GM12878 (cell line): ENCODE measurements around the gene IFNAR1. TPM values are rescaled to one million over a fixed set of nuclear protein-coding genes. Genes with fewer than 3 reads are reported as not detected.

Experiments
- ATAC-seq: fragments of 200-7000 bp; cut with Tn5 transposase; 3 replicates; pipeline ENCODE4 v1.9.1; 2020; ENCODE audit warnings: mild to moderate bottlenecking, moderate library complexity
- BruUV-seq: library from RNA; stranded (reverse); fragments of 400-500 nt; replicated peaks from 2 replicates; lab custom pipeline; 2021; lab: Mats Ljungman, UMichigan
- CTCF ChIA-PET: fragments of 300-600 bp; sonication (Branson Sonifier 250); formaldehyde crosslinking; extraction: SDS; loops from one replicate; lab custom pipeline; 2021; ENCODE audit warnings: inconsistent platforms; lab: Yijun Ruan, JAX
- POLR2A ChIA-PET: fragments of 350-600 bp; formaldehyde crosslinking; extraction: SDS; loops from one replicate; lab custom pipeline; 2021; ENCODE audit warnings: inconsistent platforms; lab: Charles Lee
- RAD21 ChIA-PET: fragments of 300-600 bp; sonication (Branson Sonifier 250); formaldehyde crosslinking; loops from one replicate; lab custom pipeline; 2023; ENCODE audit warnings: antibody characterized with exemption; ENCODE audit not compliant: unreplicated experiment; lab: Charles Lee
- SMC1A ChIA-PET: fragments of 300-600 bp; sonication (Branson Sonifier 250); formaldehyde crosslinking; loops from one replicate; lab custom pipeline; 2023; ENCODE audit not compliant: unreplicated experiment, uncharacterized antibody; lab: Charles Lee
- DNase-seq: peaks from one replicate; pipeline ENCODE4 v3.0.0-alpha.2; 2011; ENCODE audit warnings: low read depth, low spot score
- FAIRE-seq: peaks from 3 replicates; lab custom pipeline; 2011; peaks lifted over from hg19 to GRCh38; lab: Jason Lieb, UNC
- H2AFZ ChIP-seq: 2 replicates; pipeline ENCODE4 v1.6.0; 2011; ENCODE audit warnings: low read depth, low read length, control low read depth; ENCODE audit not compliant: control insufficient read depth
- H3K27ac ChIP-seq: 2 replicates; pipeline ENCODE4 v1.5.1; 2011; ENCODE audit warnings: control low read depth; ENCODE audit not compliant: control insufficient read depth, insufficient read depth
- H3K27me3 ChIP-seq, 2 experiments: replicated peaks in 1 of 2; 2 replicates each; pipeline versions ENCODE4 v1.6.0 to v1.6.1; 2011; ENCODE audit warnings: low read length in 1 of 2; ENCODE audit not compliant: control insufficient read depth in 2 of 2, insufficient read depth in 2 of 2
- H3K36me3 ChIP-seq, 2 experiments: 2 replicates each; pipeline ENCODE4 v1.5.1; 2011; ENCODE audit warnings: low read length in 1 of 2; ENCODE audit not compliant: control insufficient read depth in 2 of 2, insufficient read depth in 2 of 2
- H3K4me1 ChIP-seq: 2 replicates; pipeline ENCODE4 v1.6.1; 2011; ENCODE audit warnings: mild to moderate bottlenecking, low read length, moderate library complexity, mixed read lengths; ENCODE audit not compliant: control insufficient read depth, insufficient read depth
- H3K4me2 ChIP-seq: 2 replicates; pipeline ENCODE4 v1.6.0; 2011; ENCODE audit warnings: control low read depth; ENCODE audit not compliant: control insufficient read depth, insufficient read depth
- H3K4me3 ChIP-seq: fragments of 200-600 bp; sonication (generic); 2 replicates; pipeline ENCODE4 v1.5.1; 2016
- H3K79me2 ChIP-seq: 2 replicates; pipeline ENCODE4 v1.6.0; 2011; ENCODE audit warnings: low read length; ENCODE audit not compliant: control insufficient read depth, insufficient read depth
- H3K9ac ChIP-seq: 2 replicates; pipeline ENCODE4 v1.8.0; 2011; ENCODE audit warnings: low read length, control low read depth, mixed read lengths; ENCODE audit not compliant: control insufficient read depth, insufficient read depth
- H3K9me3 ChIP-seq: replicated peaks from 3 replicates; pipeline ENCODE4 v1.5.1; 2011; ENCODE audit warnings: mild to moderate bottlenecking, low read length; ENCODE audit not compliant: control insufficient read depth, insufficient read depth
- H4K20me1 ChIP-seq: 2 replicates; pipeline ENCODE4 v1.6.0; 2011; ENCODE audit not compliant: control insufficient read depth, insufficient read depth
- CBX5 ChIP-seq: sonication (generic); IDR thresholded peaks from 2 replicates; pipeline ENCODE4 v1.6.1; 2016; ENCODE audit warnings: low read depth, moderate library complexity, mild to moderate bottlenecking, inconsistent platforms
- EED ChIP-seq: sonication (generic); IDR thresholded peaks from 2 replicates; pipeline ENCODE4 v1.6.1; 2016; ENCODE audit warnings: antibody characterized with exemption, low read depth
- EP300 ChIP-seq, 2 experiments: fragments of 150-350 bp in 1 of 2; IDR thresholded peaks; 2 replicates each; pipeline ENCODE4 v1.6.1; 2011 to 2012; ENCODE audit warnings: low read depth in 2 of 2, low read length in 2 of 2, borderline replicate concordance in 1 of 2, improper control_type of control experiment in 1 of 2, inconsistent platforms in 1 of 2; ENCODE audit not compliant: control insufficient read depth in 1 of 2
- GABPA ChIP-seq: IDR thresholded peaks from 2 replicates; pipeline ENCODE4 v1.6.1; 2014; ENCODE audit warnings: antibody characterized with exemption, low read depth, mild to moderate bottlenecking, inconsistent platforms
- MLLT1 ChIP-seq: fragments of 450-650 bp; IDR thresholded peaks from 2 replicates; pipeline ENCODE4 v1.6.1; 2016; ENCODE audit warnings: mild to moderate bottlenecking
- TCF12 ChIP-seq: IDR thresholded peaks from 2 replicates; pipeline ENCODE4 v1.6.1; 2011; ENCODE audit warnings: low read depth, mild to moderate bottlenecking, low read length
- TCF7 ChIP-seq: IDR thresholded peaks from 2 replicates; pipeline ENCODE4 v1.6.1; 2014; ENCODE audit warnings: antibody characterized with exemption, borderline replicate concordance
- WRNIP1 ChIP-seq: IDR thresholded peaks from 2 replicates; pipeline ENCODE4 v1.6.1; 2011; ENCODE audit warnings: low read depth, low read length, improper control_type of control experiment, borderline replicate concordance
- ZNF592 ChIP-seq: fragments of 450-650 bp; IDR thresholded peaks from 2 replicates; pipeline ENCODE4 v1.6.1; 2017; ENCODE audit warnings: mild to moderate bottlenecking, moderate library complexity
- ZNF687 ChIP-seq: fragments of 450-650 bp; IDR thresholded peaks from 2 replicates; pipeline ENCODE4 v1.6.1; 2017; ENCODE audit warnings: mild to moderate bottlenecking, moderate library complexity
- WGBS: methylation state at CpG from one replicate; pipeline ENCODE4 v1.1.6; 2016; ENCODE audit warnings: low lambda C conversion rate; ENCODE audit not compliant: insufficient replicate concordance, insufficient coverage; ENCODE audit errors: missing lambda C conversion rate; 5-methylcytosine and 5-hydroxymethylcytosine counted together
- in situ Hi-C: fragments of 300-500 bp; cut with MboI; formaldehyde crosslinking; loops from 9 replicates; pipeline ENCODE4 v1.14.3; 2018; ENCODE audit warnings: mixed read lengths
- intact Hi-C: fragments of 100-400 bp; cut with micrococcal nuclease; formaldehyde crosslinking; loops from one replicate; pipeline ENCODE4 v1.14.2; 2022; ENCODE audit not compliant: unreplicated experiment
- polyA plus RNA-seq, 11 experiments: library from polyadenylated mRNA; depleted of rRNA in 4 of 11; unstranded in 6 of 11; stranded (reverse) in 5 of 11; fragments of >200 nt; fragmentation: Nextera tagmentation in 4 of 11; fragmentation: Illumina TruSeq in 1 of 11; extraction: Ambion mirVana in 4 of 11; extraction: Trizol in 1 of 11; gene quantifications; 1 replicate in 1 of 11; 2 replicates in 10 of 11; pipeline versions ENCODE4 v1.2.1 to v1.2.3, GENCODE V29; 2011 to 2016; ENCODE audit warnings: inconsistent platforms in 2 of 11, missing spikeins in 2 of 11, low read depth in 1 of 11
- total RNA-seq, 4 experiments: library from RNA; depleted of rRNA in 3 of 4; stranded (reverse); fragments of >200 nt in 3 of 4; fragmentation: Illumina TruSeq in 1 of 4; extraction: Trizol in 1 of 4; gene quantifications; 2 replicates each; pipeline versions ENCODE4 v1.2.1 to v1.2.3, GENCODE V29; 2013 to 2021

The IFNAR1 gene
- total and polyA plus RNA-seq, 10 of the 15 experiments (the other 5 are each of a cell fraction or from before 2014, with no cell fraction given): 12.0 to 62.4 (median 24.6) TPM

- Histone ChIP-seq H3K9ac (peak overlapping the region; percentile 47; the same call in 1 of the 2 replicates), H2AFZ (peak overlapping the region; percentile 47), H3K27ac (peak overlapping the region; percentile 97), H3K4me3 (peak overlapping the region; percentile 56; the same call in 1 of the 2 replicates), H3K4me2 (peak overlapping the region; percentile 69), H3K27me3 (no peaks in the 10 kb centered on the region), H3K79me2 (peaks cover 41% of the 10 kb centered on the region), H3K36me3 (no peaks in the 10 kb centered on the region), H4K20me1 (no peaks in the 10 kb centered on the region), H3K9me3 (no peaks in the 10 kb centered on the region), H3K4me1 (peaks cover 15% of the 10 kb centered on the region)
- ChIA-PET POLR2A (interaction anchor here (0.6 to 5.9 kb wide), 6 partner anchors 13 to 127 kb away, joined by 3 to 48 read pairs (median 4); no protein-coding TSS in a partner anchor), CTCF (interaction anchor here (1.0 to 1.1 kb wide), 2 partner anchors 41 to 197 kb away, joined by 3 read pairs; no protein-coding TSS in a partner anchor), SMC1A (interaction anchor here (0.8 to 1.5 kb wide), 4 partner anchors 16 to 40 kb away, joined by 3 to 13 read pairs (median 4); no protein-coding TSS in a partner anchor), RAD21 (interaction anchor here (0.6 to 1.1 kb wide), 3 partner anchors 17 to 40 kb away, joined by 3 to 8 read pairs (median 3); no protein-coding TSS in a partner anchor)
- in situ Hi-C loops (no loop called here), intact Hi-C loops (loop anchor here (1.0 to 10.0 kb wide), 2 partner anchors 19 to 143 kb away; partner anchors contain the start of genes GART and SON)
- 49% methylated on average over 43 of the region's 45 CpGs for WGBS
- FAIRE-seq: no peak
- DNase-seq: no peak
- ATAC-seq: peak; percentile 23
- no TSS peak for BruUV-seq
- TF ChIP-seq ZNF592 (no peak), WRNIP1 (no peak), EED (peak; percentile 28; the same call in 1 of the 2 replicates), GABPA (no peak), CBX5 (no peak), TCF12 (no peak), MLLT1 (peak; percentile 54; the same call in 1 of the 2 replicates), ZNF687 (peak; percentile 77), TCF7 (0 out of 2 replicates have a peak, but pooled peaks have one; percentile 29), EP300 (IDR thresholded peaks at IDR 0.05; ENCODE audit: borderline replicate concordance in 1 of 2, control insufficient read depth in 1 of 2, low read depth in 2 of 2, low read length in 2 of 2) (no peak)
Measured at GRCh38 chr21:33402001-33402979, 77.5 kb downstream of the IFNAR1 start.
